HepG2 (cell line): ENCODE measurements around the gene WNT4. TPM values are rescaled to one million over a fixed set of nuclear protein-coding genes. Genes with fewer than 3 reads are reported as not detected.

Source experiments
- ATAC-seq: fragments of 200-7000 bp; cut with Tn5 transposase; 3 replicates; pipeline ENCODE4 v1.9.1; 2020; ENCODE audit warnings: mild to moderate bottlenecking, moderate library complexity
- BruUV-seq: library from RNA; stranded (reverse); fragments of 400-500 nt; replicated peaks from 2 replicates; lab custom pipeline; 2021; lab: Mats Ljungman, UMichigan
- CTCF ChIA-PET: fragments of 300-600 bp; formaldehyde crosslinking; extraction: SDS; loops from one replicate; lab custom pipeline; 2021; ENCODE audit warnings: low total read pairs, inconsistent platforms, low intra/inter-chr PET ratio; lab: Yijun Ruan, JAX
- POLR2A ChIA-PET: fragments of 350-600 bp; sonication (Branson Sonifier 250); formaldehyde crosslinking; loops from one replicate; lab custom pipeline; 2020; ENCODE audit warnings: antibody characterized with exemption, inconsistent platforms; lab: Yijun Ruan, JAX
- DNase-seq: peaks from one replicate; pipeline ENCODE4 v3.0.0-alpha.2; 2015; ENCODE audit warnings: low spot score
- FAIRE-seq: peaks from 3 replicates; lab custom pipeline; 2011; peaks lifted over from hg19 to GRCh38; lab: Jason Lieb, UNC
- H2AFZ ChIP-seq: one replicate; pipeline ENCODE4 v1.6.1; 2011; ENCODE audit warnings: low read length, inconsistent platforms
- H3K27ac ChIP-seq: fragments of 300-600 bp; 3 replicates; pipeline ENCODE4 v1.8.0; 2011; ENCODE audit warnings: mixed run types, mild to moderate bottlenecking, mixed read lengths, low read length, inconsistent platforms; ENCODE audit not compliant: insufficient read depth; ENCODE audit errors: extremely low read length
- H3K27me3 ChIP-seq, 2 experiments: fragments of 200-600 bp in 1 of 2; 2 replicates in 1 of 2; 3 replicates in 1 of 2; pipeline versions ENCODE4 v1.6.0 to v1.8.0; 2011; ENCODE audit warnings: low read length in 2 of 2, mild to moderate bottlenecking in 2 of 2, moderate library complexity in 2 of 2, inconsistent platforms in 1 of 2; ENCODE audit not compliant: insufficient read depth in 2 of 2, control insufficient read depth in 1 of 2
- H3K36me3 ChIP-seq, 2 experiments: fragments of 200-600 bp in 1 of 2; replicated peaks in 1 of 2; 2 replicates in 1 of 2; 3 replicates in 1 of 2; pipeline versions ENCODE4 v1.5.1 to v1.8.0; 2011; ENCODE audit warnings: low read length in 2 of 2, inconsistent platforms in 1 of 2; ENCODE audit not compliant: insufficient read depth in 2 of 2, control insufficient read depth in 1 of 2
- H3K4me1 ChIP-seq: 2 replicates; pipeline ENCODE4 v1.5.1; 2012; ENCODE audit warnings: low read length, inconsistent platforms; ENCODE audit not compliant: insufficient read depth
- H3K4me2 ChIP-seq: 2 replicates; pipeline ENCODE4 v1.6.0; 2011; ENCODE audit warnings: low read depth, low read length, inconsistent platforms
- H3K4me3 ChIP-seq, 3 experiments: fragments of 200-600 bp in 1 of 3; sonication (generic), shearing (Covaris generic) in 1 of 3; replicated peaks in 1 of 3; 2 replicates each; pipeline ENCODE4 v1.5.1; 2011 to 2016; ENCODE audit warnings: low read length in 3 of 3, inconsistent platforms in 2 of 3, low read depth in 2 of 3, mild to moderate bottlenecking in 2 of 3, control low read depth in 1 of 3, mixed read lengths in 1 of 3; ENCODE audit not compliant: insufficient read depth in 1 of 3
- H3K79me2 ChIP-seq: one replicate; pipeline ENCODE4 v1.6.1; 2011; ENCODE audit warnings: low read length, inconsistent platforms; ENCODE audit not compliant: insufficient read depth
- H3K9ac ChIP-seq: 2 replicates; pipeline ENCODE4 v1.6.0; 2011; ENCODE audit warnings: mild to moderate bottlenecking, low read depth, low read length, inconsistent platforms; ENCODE audit not compliant: insufficient read depth
- H3K9me3 ChIP-seq: 2 replicates; pipeline ENCODE4 v1.5.1; 2012; ENCODE audit warnings: mild to moderate bottlenecking, low read length
- H4K20me1 ChIP-seq: 2 replicates; pipeline ENCODE4 v1.6.0; 2011; ENCODE audit warnings: inconsistent platforms, mild to moderate bottlenecking, low read length, moderate library complexity; ENCODE audit not compliant: insufficient read depth
- ATF1 ChIP-seq: IDR thresholded peaks from 2 replicates; pipeline ENCODE4 v1.6.1; 2016; ENCODE audit warnings: mild to moderate bottlenecking, control low read depth
- E2F1 ChIP-seq: sonication (generic); formaldehyde crosslinking; IDR thresholded peaks from 2 replicates; pipeline ENCODE4 v1.5.0; 2020; ENCODE audit warnings: missing genetic modification reagents
- EHMT2 ChIP-seq: fragments of 200-600 bp; sonication (generic); IDR thresholded peaks from 2 replicates; pipeline ENCODE4 v1.7.0; 2017; ENCODE audit warnings: antibody characterized with exemption, low read depth, low read length, borderline replicate concordance
- GATA4 ChIP-seq: sonication (generic); IDR thresholded peaks from 2 replicates; pipeline ENCODE4 v1.6.1; 2016; ENCODE audit warnings: antibody characterized with exemption, low read depth, borderline replicate concordance
- JARID2 ChIP-seq: sonication (generic); formaldehyde crosslinking; IDR thresholded peaks from 2 replicates; pipeline ENCODE4 v1.8.1; 2023; ENCODE audit warnings: missing genetic modification reagents, inconsistent platforms; ENCODE audit not compliant: insufficient replicate concordance
- MTF2 ChIP-seq: sonication (generic); formaldehyde crosslinking; IDR thresholded peaks from 2 replicates; pipeline ENCODE4 v1.5.0; 2020; ENCODE audit warnings: missing genetic modification reagents, borderline replicate concordance
- PCBP2 ChIP-seq: fragments of 200-400 bp; formaldehyde crosslinking; optimal IDR thresholded peaks from 2 replicates; pipeline ENCODE3; 2018; ENCODE audit warnings: low read length, low read depth; ENCODE audit not compliant: poor library complexity, severe bottlenecking
- POLR2A ChIP-seq, 2 experiments: IDR thresholded peaks; 2 replicates each; pipeline ENCODE4 v1.6.1; 2011; ENCODE audit warnings: low read depth in 2 of 2, low read length in 2 of 2, mild to moderate bottlenecking in 1 of 2, moderate library complexity in 1 of 2; ENCODE audit not compliant: insufficient read depth in 1 of 2
- PREB ChIP-seq: sonication (generic); formaldehyde crosslinking; IDR thresholded peaks from 2 replicates; pipeline ENCODE4 v1.4.0; 2020; ENCODE audit warnings: missing genetic modification reagents
- RARA ChIP-seq: IDR thresholded peaks from 2 replicates; pipeline ENCODE4 v1.6.1; 2016; ENCODE audit warnings: missing genetic modification reagents, missing compliant biosample characterization
- U2AF1 ChIP-seq: fragments of 200-400 bp; formaldehyde crosslinking; optimal IDR thresholded peaks from 2 replicates; pipeline ENCODE3; 2017; ENCODE audit warnings: mild to moderate bottlenecking, low read depth, low read length
- ZBTB38 ChIP-seq: sonication (generic); formaldehyde crosslinking; IDR thresholded peaks from 2 replicates; pipeline ENCODE4 v1.5.1; 2020; ENCODE audit warnings: mild to moderate bottlenecking, missing genetic modification reagents
- ZNF441 ChIP-seq: sonication (generic); formaldehyde crosslinking; IDR thresholded peaks from 2 replicates; pipeline ENCODE4 v1.7.0; 2021; ENCODE audit warnings: missing genetic modification reagents, borderline replicate concordance
- ZNF547 ChIP-seq: sonication (generic); formaldehyde crosslinking; IDR thresholded peaks from 2 replicates; pipeline ENCODE4 v1.5.1; 2020; ENCODE audit warnings: mild to moderate bottlenecking, missing genetic modification reagents
- ZNF598 ChIP-seq: sonication (generic); formaldehyde crosslinking; IDR thresholded peaks from 2 replicates; pipeline ENCODE4 v1.5.1; 2020; ENCODE audit warnings: mild to moderate bottlenecking, missing genetic modification reagents, borderline replicate concordance
- ZNF605 ChIP-seq: sonication (generic); formaldehyde crosslinking; IDR thresholded peaks from 2 replicates; pipeline ENCODE4 v1.8.0; 2022; ENCODE audit warnings: mild to moderate bottlenecking, missing genetic modification reagents
- ZNF75D ChIP-seq: sonication (generic); formaldehyde crosslinking; IDR thresholded peaks from 2 replicates; pipeline ENCODE4 v1.8.1; 2023; ENCODE audit warnings: missing genetic modification reagents, mild to moderate bottlenecking, borderline replicate concordance
- WGBS: methylation state at CpG from one replicate; pipeline ENCODE4 v1.1.6; 2017; ENCODE audit warnings: low lambda C conversion rate; 5-methylcytosine and 5-hydroxymethylcytosine counted together
- in situ Hi-C: cut with HindIII; loops from 2 replicates; pipeline ENCODE4 v1.10.0; 2017; ENCODE audit warnings: low pct_unique_long_range_greater_than_20kb; ENCODE audit not compliant: extremely low pct_ligation_motif_present
- intact Hi-C: fragments of 100-400 bp; cut with micrococcal nuclease; formaldehyde crosslinking; loops from one replicate; pipeline ENCODE4 v1.10.0; 2022; ENCODE audit not compliant: unreplicated experiment
- polyA plus RNA-seq, 8 experiments: library from polyadenylated mRNA; depleted of rRNA in 3 of 8; stranded (reverse) in 7 of 8; unstranded in 1 of 8; fragments of >200 nt; fragmentation: Illumina TruSeq in 4 of 8; extraction: Trizol in 4 of 8; gene quantifications; 2 replicates each; pipeline versions ENCODE4 v1.2.1 to v1.2.3, GENCODE V29; 2011 to 2016; ENCODE audit warnings: low read depth in 4 of 8, missing spikeins in 1 of 8, mixed read lengths in 1 of 8; ENCODE audit not compliant: insufficient read depth in 1 of 8
- total RNA-seq, 5 experiments: library from RNA; depleted of rRNA; stranded (reverse); fragments of >200 nt; fragmentation: Illumina TruSeq; extraction: Trizol; gene quantifications; 2 replicates each; pipeline ENCODE4 v1.2.3, GENCODE V29; 2016; ENCODE audit warnings: low read depth in 1 of 5
- TF ChIP-seq, protein P1 (sequence below): sonication (generic); formaldehyde crosslinking; IDR thresholded peaks from 2 replicates; pipeline ENCODE4 v1.5.1; 2020; ENCODE audit warnings: mild to moderate bottlenecking, missing genetic modification reagents, moderate library complexity

Gene WNT4
- total and polyA plus RNA-seq, 2 of the 13 experiments (the other 11 are each of a cell fraction or from before 2014, with no cell fraction given): not detected

DNA sequence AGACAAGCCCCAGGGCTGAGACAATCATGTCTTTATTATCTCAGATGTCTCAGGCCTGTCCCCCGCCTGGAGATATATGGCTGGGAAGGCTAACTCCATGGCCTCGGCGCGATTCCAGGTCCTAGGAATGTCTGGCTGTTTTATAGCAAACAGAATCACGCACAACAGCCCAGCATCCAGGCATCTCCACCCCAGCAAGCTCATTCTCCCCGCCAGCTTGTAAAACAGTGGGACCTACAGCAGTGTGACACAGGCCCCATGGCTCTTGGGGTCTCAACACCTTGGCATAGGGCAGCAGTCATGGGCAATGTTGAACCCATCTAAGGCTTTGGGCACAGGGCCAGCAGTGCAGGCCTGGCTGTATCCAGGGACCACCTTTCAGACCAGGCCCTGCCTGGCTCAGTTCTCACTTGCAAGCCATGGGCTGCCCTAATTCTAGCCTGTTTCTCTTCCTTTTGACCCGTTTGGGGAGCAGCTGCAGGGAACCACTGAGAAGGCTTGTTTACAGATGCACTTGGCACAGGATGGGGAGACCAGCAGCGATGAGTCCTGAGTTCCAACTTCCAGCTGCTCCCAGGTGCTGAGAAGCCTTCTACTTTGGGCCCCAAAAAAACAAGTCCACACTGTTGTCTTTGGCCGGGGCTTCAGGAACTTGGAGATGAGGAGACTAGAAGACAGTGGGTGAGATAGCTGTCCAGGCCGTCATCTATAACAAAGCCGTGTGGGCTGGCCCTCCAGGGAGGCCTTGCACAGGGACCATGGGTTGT lies 34.4 kb downstream of the WNT4 start:
- H3K9me3 ChIP-seq: no peaks in the 10 kb centered on the region
- no peak overlapping the region for H3K4me3 ChIP-seq
- ChIA-PET POLR2A (no interaction called here), CTCF (no interaction called here)
- no peaks in the 10 kb centered on the region for H3K79me2 ChIP-seq
- no peaks in the 10 kb centered on the region for H3K27me3 ChIP-seq
- BruUV-seq: no TSS peak
- no peak overlapping the region for H3K4me2 ChIP-seq
- DNase-seq: no peak
- H2AFZ ChIP-seq: no peak overlapping the region
- H3K9ac ChIP-seq: no peak overlapping the region
- H3K27ac ChIP-seq: no peak overlapping the region
- no peak for FAIRE-seq
- no peak for ATAC-seq
- H4K20me1 ChIP-seq: peaks cover 30% of the 10 kb centered on the region
- WGBS: 71% methylated on average over 4 of the region's 11 CpGs
- intact Hi-C loops (no loop called here), in situ Hi-C loops (no loop called here)
- TF ChIP-seq JARID2 (CRISPR knock-in tag) (no peak), PREB (CRISPR knock-in tag) (no peak), EHMT2 (no peak), ZNF605 (CRISPR knock-in tag) (no peak), ZNF547 (no peak), U2AF1 (no peak), GATA4 (no peak), ZNF75D (CRISPR knock-in tag) (no peak), PCBP2 (no peak), ZNF598 (CRISPR knock-in tag) (no peak), MTF2 (CRISPR knock-in tag) (no peak), RARA (CRISPR knock-in tag) (no peak), ZBTB38 (CRISPR knock-in tag) (no peak), ZNF441 (CRISPR knock-in tag) (no peak), E2F1 (CRISPR knock-in tag) (no peak), ATF1 (CRISPR knock-in tag) (no peak), POLR2A (IDR thresholded peaks at IDR 0.05; ENCODE audit: insufficient read depth in 1 of 2, low read depth in 2 of 2, low read length in 2 of 2) (no peak)
- TF ChIP-seq, protein P1, sequence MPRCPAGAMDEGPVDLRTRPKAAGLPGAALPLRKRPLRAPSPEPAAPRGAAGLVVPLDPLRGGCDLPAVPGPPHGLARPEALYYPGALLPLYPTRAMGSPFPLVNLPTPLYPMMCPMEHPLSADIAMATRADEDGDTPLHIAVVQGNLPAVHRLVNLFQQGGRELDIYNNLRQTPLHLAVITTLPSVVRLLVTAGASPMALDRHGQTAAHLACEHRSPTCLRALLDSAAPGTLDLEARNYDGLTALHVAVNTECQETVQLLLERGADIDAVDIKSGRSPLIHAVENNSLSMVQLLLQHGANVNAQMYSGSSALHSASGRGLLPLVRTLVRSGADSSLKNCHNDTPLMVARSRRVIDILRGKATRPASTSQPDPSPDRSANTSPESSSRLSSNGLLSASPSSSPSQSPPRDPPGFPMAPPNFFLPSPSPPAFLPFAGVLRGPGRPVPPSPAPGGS (CRISPR knock-in tag): no peak
- H3K36me3 ChIP-seq: peaks cover 0 to 31% of the 10 kb centered on the region in 2 experiments; a peak in 4 of 5 replicates
- H3K4me1 ChIP-seq: peaks cover 15% of the 10 kb centered on the region; the same call in 1 of the 2 replicates
